Erythroblast (primary cell): ENCODE results near the gene GPR15LG.

ENCODE experiments used
- DNase-seq, 2 experiments: peaks; one replicate each; lab custom pipeline; 2025; lab: John Stamatoyannopoulos, UW
- GATA1 ChIP-seq: IDR thresholded peaks from 2 replicates; pipeline ENCODE4 v1.6.1; 2011; ENCODE audit warnings: low read depth, mild to moderate bottlenecking, control low read depth, low read length, moderate library complexity
- POLR2A ChIP-seq: IDR thresholded peaks from 2 replicates; pipeline ENCODE4 v1.6.1; 2011; ENCODE audit warnings: mild to moderate bottlenecking, low read length

GPR15LG gene

GRCh38 chr10:84226616-84227015 lies 53.0 kb downstream of the GPR15LG start:
- TF ChIP-seq POLR2A = no peak
- no peak for TF ChIP-seq GATA1
- no peak for DNase-seq

GRCh38 chr10:84227810-84228209 lies 54.2 kb downstream of the GPR15LG start:
- no peak for TF ChIP-seq POLR2A
- TF ChIP-seq GATA1 = no peak
- DNase-seq = no peak

DNA sequence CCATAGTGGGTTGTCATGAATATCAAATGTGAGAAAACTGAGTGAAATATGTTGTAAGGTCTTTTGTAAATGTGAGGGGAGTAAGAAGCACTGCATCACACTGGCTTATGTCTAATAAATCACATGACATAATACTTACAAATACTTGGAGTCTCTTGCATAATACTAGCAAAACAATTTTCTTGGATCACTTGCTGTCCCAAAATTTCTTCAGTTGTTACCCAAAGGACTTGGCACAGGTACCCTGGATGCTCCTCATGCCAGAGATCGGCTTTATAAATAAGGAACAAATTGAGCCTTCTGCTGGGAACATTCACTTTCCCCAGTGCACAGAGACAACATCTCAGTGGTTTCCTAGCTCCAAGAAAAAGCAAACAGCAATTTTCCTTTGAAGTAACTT lies 56.8 kb downstream of the GPR15LG start:
- no peak for TF ChIP-seq GATA1
- DNase-seq = no peak

- TF ChIP-seq POLR2A (no peak), GATA1 (no peak)
- no peak for DNase-seq
Measured at GRCh38 chr10:84232376-84232775, 58.8 kb downstream of the GPR15LG start.

- TF ChIP-seq GATA1 = no peak
- no peak for TF ChIP-seq POLR2A
- no peak for DNase-seq
Measured at GRCh38 chr10:84233940-84234339, 60.3 kb downstream of the GPR15LG start.

DNA sequence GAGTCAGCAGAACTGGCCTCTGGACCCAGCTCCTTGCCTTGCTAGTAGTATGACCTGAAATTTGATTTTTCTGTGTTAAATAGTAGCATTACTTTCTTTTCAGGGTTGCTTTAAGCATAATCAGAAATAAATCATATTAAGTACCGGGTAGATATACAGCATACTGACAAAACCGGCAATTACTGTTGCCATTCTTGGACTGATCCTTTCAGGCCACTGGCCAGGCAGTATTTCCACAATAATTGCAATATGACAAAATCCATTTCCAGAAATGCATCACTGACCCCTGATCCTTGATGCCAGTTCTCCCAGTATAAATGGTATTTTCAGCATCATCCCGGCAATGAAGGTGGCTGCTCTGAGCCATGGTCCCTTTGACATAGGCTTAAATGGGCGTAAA lies 60.9 kb downstream of the GPR15LG start:
- no peak for TF ChIP-seq GATA1
- no peak for TF ChIP-seq POLR2A
- DNase-seq = no peak
